DND-41 (cell line): Measurements from ENCODE around the gene MAGI3.

ENCODE experiments used
- CTCF ChIP-seq: IDR thresholded peaks from 2 replicates; pipeline ENCODE4 v1.5.1; 2012; ENCODE audit warnings: borderline replicate concordance, low read length, moderate library complexity, mild to moderate bottlenecking; ENCODE audit not compliant: poor library complexity, severe bottlenecking; ENCODE audit errors: extremely low read depth
- EZH2 ChIP-seq: IDR thresholded peaks from 3 replicates; pipeline ENCODE4 v1.6.1; 2012; ENCODE audit warnings: borderline replicate concordance, low read depth, mild to moderate bottlenecking, moderate library complexity, low read length, inconsistent platforms; ENCODE audit not compliant: severe bottlenecking

DNA sequence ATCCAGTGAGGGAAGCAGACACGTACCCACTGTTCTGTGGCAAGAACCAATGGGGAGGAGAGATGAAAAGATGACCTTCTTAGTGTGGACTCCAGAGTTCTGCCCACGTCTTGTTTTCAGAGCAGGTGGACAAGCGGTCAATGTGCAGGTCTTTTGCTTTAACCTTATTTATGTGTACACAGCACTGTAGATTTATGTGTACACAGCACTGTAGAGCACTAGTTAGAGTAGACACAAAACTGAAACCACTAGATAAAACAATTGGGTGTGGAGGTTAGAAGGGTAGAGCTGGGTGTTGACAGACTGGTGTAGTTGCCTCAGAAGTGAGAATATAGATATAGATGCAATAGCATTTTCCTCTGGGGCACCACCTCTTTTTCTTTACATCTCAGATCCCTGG lies 150.0 kb downstream of the MAGI3 start:
- TF ChIP-seq CTCF (no peak), EZH2 (no peak)
